ENCODE results near the gene ADIPOQ.

- TF ChIP-seq CTCF (IDR thresholded peaks at IDR 0.05) (no peak), EZH2 (IDR thresholded peaks at IDR 0.05; ENCODE audit: borderline replicate concordance, insufficient read depth, low read depth, low read length, poor library complexity, severe bottlenecking) (no peak)
These were observed 28.4 kb upstream of the ADIPOQ start for GRCh38 chr3:186814100-186814499.

Measured in B cell (primary cell).